Peyer's patch (tissue), 4 donors: ENCODE data around the gene TAP2. TPM values are rescaled to one million over a fixed set of nuclear protein-coding genes. Genes with fewer than 3 reads are reported as not detected.

ENCODE experiments used
- DNase-seq, 3 donors: peaks; one replicate each; pipeline ENCODE4 v3.0.0-alpha.2; 2017 to 2019
- H3K27ac ChIP-seq, 4 donors: fragments of 200-600 bp; sonication (generic); one replicate each; pipeline ENCODE4 v1.5.1; 2016 to 2019
- H3K27me3 ChIP-seq, 2 donors: fragments of 200-600 bp; sonication (generic); one replicate each; pipeline ENCODE4 v1.5.1; 2019
- H3K36me3 ChIP-seq, 3 donors: fragments of 200-600 bp; sonication (generic); one replicate each; pipeline ENCODE4 v1.5.1; 2016 to 2019
- H3K4me1 ChIP-seq, 4 donors: fragments of 200-600 bp; sonication (generic); one replicate each; pipeline ENCODE4 v1.5.1; 2016 to 2019
- H3K4me3 ChIP-seq, 4 donors: fragments of 200-600 bp; sonication (generic); 1 replicate in 3 of 4; 2 replicates in 1 of 4; pipeline ENCODE4 v1.5.1; 2016 to 2019; ENCODE audit warnings: mild to moderate bottlenecking in 1 of 4
- H3K9me3 ChIP-seq, 4 donors: fragments of 200-600 bp; sonication (generic); one replicate each; pipeline ENCODE4 v1.5.1; 2016 to 2019; ENCODE audit warnings: mild to moderate bottlenecking in 1 of 4
- CTCF ChIP-seq, 6 experiments: fragments of 450-650 bp in 4 of 6; fragments of 200-600 bp in 2 of 6; sonication (generic) in 1 of 6; IDR thresholded peaks; one replicate each; pipeline ENCODE4 v1.5.1; 2017 to 2019; ENCODE audit warnings: antibody characterized with exemption in 6 of 6, mild to moderate bottlenecking in 3 of 6, moderate library complexity in 1 of 6
- POLR2A ChIP-seq, 2 donors: fragments of 450-650 bp; IDR thresholded peaks; one replicate each; pipeline ENCODE4 v1.5.1; 2017; ENCODE audit warnings: antibody characterized with exemption in 2 of 2, mild to moderate bottlenecking in 2 of 2, moderate library complexity in 2 of 2
- total RNA-seq, 4 donors: library from RNA; depleted of rRNA; stranded (reverse); fragments of >200 nt; gene quantifications; one replicate each; pipeline ENCODE4 v1.1.0, GENCODE V29; 2016

Gene TAP2
- total RNA-seq, 4 donors from 2014 or later: 16.5 to 53.2 (median 39.4) TPM

- Histone ChIP-seq H3K27me3 (no peaks in the 10 kb centered on the region), H3K36me3 (no peaks in the 10 kb centered on the region), H3K4me1 (no peaks in the 10 kb centered on the region), H3K9me3 (no peaks in the 10 kb centered on the region), H3K4me3 (peak overlapping the region in 3 of 4 donors; percentile 1 to 14 (median 8)), H3K27ac (peak overlapping the region in 1 of 4 donors; percentile 11)
- TF ChIP-seq CTCF (IDR thresholded peaks at IDR 0.05) (peak; percentile 87 to 98 (median 90)), POLR2A (IDR thresholded peaks at IDR 0.05) (no peak)
- DNase-seq: peak; percentile 80 to 93 (median 89)
Observed at GRCh38 chr6:32796848-32797776, 41.4 kb downstream of the TAP2 start.

GRCh38 chr6:32794510-32794909, 44.0 kb downstream of the TAP2 start:
- no peaks in the 10 kb centered on the region for H3K36me3 ChIP-seq
- TF ChIP-seq POLR2A (IDR thresholded peaks at IDR 0.05) (no peak), CTCF (IDR thresholded peaks at IDR 0.05) (no peak)
- H3K4me1 ChIP-seq: no peaks in the 10 kb centered on the region
- DNase-seq: no peak
- H3K27me3 ChIP-seq: no peaks in the 10 kb centered on the region
- no peaks in the 10 kb centered on the region for H3K9me3 ChIP-seq
- no peak overlapping the region for H3K27ac ChIP-seq
- H3K4me3 ChIP-seq: no peak overlapping the region

GRCh38 chr6:32792901-32793435, 45.6 kb downstream of the TAP2 start:
- no peaks in the 10 kb centered on the region for H3K36me3 ChIP-seq
- no peak overlapping the region for H3K4me3 ChIP-seq
- H3K9me3 ChIP-seq: no peaks in the 10 kb centered on the region
- H3K27ac ChIP-seq: no peak overlapping the region
- H3K4me1 ChIP-seq: no peaks in the 10 kb centered on the region
- no peaks in the 10 kb centered on the region for H3K27me3 ChIP-seq
- no peak for DNase-seq
- no peak for TF ChIP-seq POLR2A (IDR thresholded peaks at IDR 0.05)
- TF ChIP-seq CTCF (IDR thresholded peaks at IDR 0.05): no peak

GRCh38 chr6:32790306-32790705, 48.2 kb downstream of the TAP2 start:
- H3K4me3 ChIP-seq: no peak overlapping the region

More at GRCh38 chr6:32790306-32790705, 48.2 kb downstream of the TAP2 start:
- no peak for TF ChIP-seq CTCF (IDR thresholded peaks at IDR 0.05)
- Histone ChIP-seq H3K27me3 (no peaks in the 10 kb centered on the region), H3K4me1 (no peaks in the 10 kb centered on the region), H3K36me3 (no peaks in the 10 kb centered on the region), H3K27ac (no peak overlapping the region), H3K9me3 (no peaks in the 10 kb centered on the region)
- DNase-seq: no peak

Other genes starting within 250 kb of the TAP2 start
- gene HLA-DRB1, start 248.9 kb downstream of the TAP2 start, total RNA-seq: 100 to 1,000 TPM in 2 of 4 donors, 10 to 100 TPM in 2; 49.8 to 260 (median 102) TPM
- gene HLA-DQA1, start 201.3 kb downstream of the TAP2 start, total RNA-seq: 10 to 100 TPM in 1 of 4 donors, 1 to 10 TPM in 1, under 1 TPM in 1, not detected in 1; 0.67 to 36.3 (median 1.5) TPM
- gene HLA-DQB1, start 172.1 kb downstream of the TAP2 start, total RNA-seq: 10 to 100 TPM in 1 of 4 donors, 1 to 10 TPM in 1, not detected in 2; 7.6 to 18.2 TPM
- 1 to 10 TPM in 1 of 4 donors, not detected in 3; 2.5 TPM for gene HLA-DQA2, start 97.3 kb downstream of the TAP2 start, total RNA-seq
- not detected for gene HLA-DQB2, start 75.2 kb downstream of the TAP2 start, total RNA-seq
- gene HLA-DOB, start 21.7 kb downstream of the TAP2 start, total RNA-seq: 10 to 100 TPM in 1 of 4 donors, 1 to 10 TPM in 2, under 1 TPM in 1; 0.88 to 13.2 (median 4.2) TPM
- gene PSMB8, start 5.3 kb upstream of the TAP2 start, total RNA-seq: 100 to 1,000 TPM in 2 of 4 donors, 10 to 100 TPM in 2; 48.1 to 104 (median 96.0) TPM
- 100 to 1,000 TPM in 3 of 4 donors, 10 to 100 TPM in 1; 25.6 to 136 (median 107) TPM for gene TAP1, start 15.0 kb upstream of the TAP2 start, total RNA-seq
- 100 to 1,000 TPM in 1 of 4 donors, 10 to 100 TPM in 3; 53.5 to 124 (median 80.9) TPM for gene PSMB9, start 15.5 kb upstream of the TAP2 start, total RNA-seq
- 100 to 1,000 TPM in 1 of 4 donors, 10 to 100 TPM in 3; 59.4 to 199 (median 91.6) TPM for gene HLA-DMB, start 102.3 kb upstream of the TAP2 start, total RNA-seq
- gene HLA-DMA, start 114.4 kb upstream of the TAP2 start, total RNA-seq: 10 to 100 TPM; 47.0 to 79.9 (median 62.1) TPM
- gene BRD2, start 129.9 kb upstream of the TAP2 start, total RNA-seq: 100 to 1,000 TPM; 146 to 525 (median 205) TPM
- gene HLA-DOA, start 170.9 kb upstream of the TAP2 start, total RNA-seq: 10 to 100 TPM in 1 of 4 donors, 1 to 10 TPM in 1, under 1 TPM in 1, not detected in 1; 0.95 to 26.4 (median 1.5) TPM
- gene HLA-DPA1, start 234.9 kb upstream of the TAP2 start, total RNA-seq: 10 to 100 TPM; 14.6 to 70.1 (median 50.4) TPM
- 100 to 1,000 TPM in 1 of 4 donors, 10 to 100 TPM in 2, 1 to 10 TPM in 1; 9.5 to 104 (median 19.7) TPM for gene HLA-DPB1, start 237.3 kb upstream of the TAP2 start, total RNA-seq